ENCODE measurements around the gene C11orf24.

Gene C11orf24

GRCh38 chr11:68269414-68270081, 2.2 kb downstream of the C11orf24 start:
- DNase-seq (ENCODE audit: extremely low read depth, low read depth), result no peak
- TF ChIP-seq, protein P1, sequence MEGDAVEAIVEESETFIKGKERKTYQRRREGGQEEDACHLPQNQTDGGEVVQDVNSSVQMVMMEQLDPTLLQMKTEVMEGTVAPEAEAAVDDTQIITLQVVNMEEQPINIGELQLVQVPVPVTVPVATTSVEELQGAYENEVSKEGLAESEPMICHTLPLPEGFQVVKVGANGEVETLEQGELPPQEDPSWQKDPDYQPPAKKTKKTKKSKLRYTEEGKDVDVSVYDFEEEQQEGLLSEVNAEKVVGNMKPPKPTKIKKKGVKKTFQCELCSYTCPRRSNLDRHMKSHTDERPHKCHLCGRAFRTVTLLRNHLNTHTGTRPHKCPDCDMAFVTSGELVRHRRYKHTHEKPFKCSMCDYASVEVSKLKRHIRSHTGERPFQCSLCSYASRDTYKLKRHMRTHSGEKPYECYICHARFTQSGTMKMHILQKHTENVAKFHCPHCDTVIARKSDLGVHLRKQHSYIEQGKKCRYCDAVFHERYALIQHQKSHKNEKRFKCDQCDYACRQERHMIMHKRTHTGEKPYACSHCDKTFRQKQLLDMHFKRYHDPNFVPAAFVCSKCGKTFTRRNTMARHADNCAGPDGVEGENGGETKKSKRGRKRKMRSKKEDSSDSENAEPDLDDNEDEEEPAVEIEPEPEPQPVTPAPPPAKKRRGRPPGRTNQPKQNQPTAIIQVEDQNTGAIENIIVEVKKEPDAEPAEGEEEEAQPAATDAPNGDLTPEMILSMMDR (IDR thresholded peaks at IDR 0.05; ENCODE audit: low read depth, low read length, missing control alignments), result no peak
- peak overlapping the region; percentile 88 for H3K4me3 ChIP-seq (replicated peaks; ENCODE audit: low read depth, low read length)

DNA sequence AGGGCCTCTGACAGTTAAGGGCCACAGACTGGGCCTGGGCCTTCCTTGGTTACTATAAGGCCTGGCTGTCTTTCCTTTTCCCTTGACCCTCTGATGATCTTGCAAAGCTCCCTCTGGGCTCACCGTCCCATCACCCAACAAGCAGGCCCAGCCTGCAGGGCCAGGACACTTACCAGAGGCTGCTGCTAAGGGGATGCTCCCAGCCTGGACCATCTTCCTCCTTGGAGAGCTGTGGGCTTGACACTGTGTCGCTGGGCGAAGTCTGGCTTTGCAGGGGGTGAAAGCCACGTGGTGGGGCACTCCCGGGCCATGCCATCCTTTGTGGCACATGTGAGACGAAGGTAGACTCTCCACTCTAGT, 3.9 kb downstream of the C11orf24 start:
- no peak overlapping the region for H3K4me3 ChIP-seq (replicated peaks; ENCODE audit: low read depth, low read length)
- TF ChIP-seq, protein P1 (IDR thresholded peaks at IDR 0.05; ENCODE audit: low read depth, low read length, missing control alignments), result no peak
- no peak for DNase-seq (ENCODE audit: extremely low read depth, low read depth)

DNA sequence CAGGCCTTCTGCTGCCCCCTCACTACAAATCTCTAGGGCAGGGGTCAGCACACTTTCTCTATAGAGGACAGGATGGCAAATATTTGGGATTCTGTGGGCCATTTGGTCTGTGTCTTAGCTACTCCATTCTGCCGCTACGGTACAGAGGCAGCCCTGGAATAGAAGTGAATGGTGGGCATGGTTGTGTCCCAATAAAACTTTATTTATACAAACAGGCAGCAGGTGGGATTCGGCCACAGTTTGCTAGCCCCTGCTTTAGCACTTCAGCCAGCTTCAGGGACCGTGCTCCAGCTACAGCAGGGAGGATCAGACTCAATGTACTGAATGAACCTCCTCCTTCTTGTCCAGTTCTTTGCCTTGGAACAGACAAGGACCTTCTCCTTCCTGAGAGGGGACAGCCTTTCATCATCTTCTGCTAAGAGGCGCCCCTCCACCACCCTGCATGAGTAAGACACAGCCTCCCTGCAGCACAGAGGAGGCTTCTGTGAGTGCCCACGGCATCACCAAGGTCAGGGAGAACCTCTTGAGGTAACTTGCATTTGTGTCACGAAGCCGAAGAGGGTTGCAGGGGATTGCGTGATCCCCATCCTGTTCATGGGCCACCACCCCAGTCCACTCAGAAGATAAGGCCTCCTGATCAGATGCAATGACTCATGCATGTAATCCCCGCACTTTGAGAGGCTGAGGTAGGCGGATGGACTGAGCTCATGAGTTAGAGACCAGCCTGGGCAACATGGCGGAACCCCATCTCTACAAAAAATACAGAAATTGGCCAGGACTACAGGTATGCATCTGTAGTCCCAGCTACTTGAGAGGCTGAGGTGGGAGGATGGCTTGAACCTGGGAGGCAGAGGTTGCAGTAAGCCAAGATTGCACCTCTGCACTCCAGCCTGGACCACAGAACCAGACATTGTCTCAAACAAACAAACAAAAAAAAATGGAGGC, 4.6 kb downstream of the C11orf24 start:
- no peak for DNase-seq (ENCODE audit: extremely low read depth, low read depth)
- TF ChIP-seq, protein P1 (IDR thresholded peaks at IDR 0.05; ENCODE audit: low read depth, low read length, missing control alignments), result no peak
- no peak overlapping the region for H3K4me3 ChIP-seq (replicated peaks; ENCODE audit: low read depth, low read length)

DNA sequence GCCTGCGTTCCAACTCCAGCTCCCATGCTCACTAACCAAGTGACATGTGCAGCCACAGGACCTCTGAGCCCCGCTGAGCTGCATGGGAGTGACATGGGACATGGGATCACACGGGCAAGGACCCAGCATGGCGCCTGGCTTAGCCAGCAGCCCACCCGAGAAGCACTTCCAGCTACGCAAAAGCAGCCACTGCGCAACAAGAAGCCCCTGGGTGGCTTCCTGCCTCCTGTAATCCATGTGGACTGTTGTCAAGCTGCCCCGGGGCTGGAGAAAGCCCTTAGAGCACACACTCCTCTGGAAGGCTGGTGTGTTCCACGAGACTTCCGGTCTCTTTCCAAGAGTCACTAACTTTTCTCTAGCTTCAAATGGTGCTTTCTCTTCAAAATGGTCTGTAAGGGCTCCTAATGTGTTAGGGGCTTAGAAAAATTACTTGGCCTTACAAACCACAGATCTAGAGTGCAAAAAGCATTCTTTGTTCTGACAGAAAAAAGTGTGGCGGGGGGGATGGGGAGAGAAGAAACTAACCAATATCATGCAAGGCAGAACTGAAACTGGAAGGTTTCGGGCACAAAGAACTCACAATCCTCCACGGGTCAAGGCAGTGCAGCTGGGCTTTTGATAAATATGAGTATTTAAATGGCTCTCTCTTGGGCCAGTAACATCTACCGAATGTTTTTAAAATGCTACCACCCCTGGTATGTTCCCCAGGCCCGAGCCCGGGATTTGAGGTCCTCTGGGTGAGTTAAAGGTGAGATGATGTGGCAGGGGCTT, 5.5 kb downstream of the C11orf24 start:
- TF ChIP-seq, protein P1 (IDR thresholded peaks at IDR 0.05; ENCODE audit: low read depth, low read length, missing control alignments), result no peak
- H3K4me3 ChIP-seq (replicated peaks; ENCODE audit: low read depth, low read length), result no peak overlapping the region
- no peak for DNase-seq (ENCODE audit: extremely low read depth, low read depth)

DNA sequence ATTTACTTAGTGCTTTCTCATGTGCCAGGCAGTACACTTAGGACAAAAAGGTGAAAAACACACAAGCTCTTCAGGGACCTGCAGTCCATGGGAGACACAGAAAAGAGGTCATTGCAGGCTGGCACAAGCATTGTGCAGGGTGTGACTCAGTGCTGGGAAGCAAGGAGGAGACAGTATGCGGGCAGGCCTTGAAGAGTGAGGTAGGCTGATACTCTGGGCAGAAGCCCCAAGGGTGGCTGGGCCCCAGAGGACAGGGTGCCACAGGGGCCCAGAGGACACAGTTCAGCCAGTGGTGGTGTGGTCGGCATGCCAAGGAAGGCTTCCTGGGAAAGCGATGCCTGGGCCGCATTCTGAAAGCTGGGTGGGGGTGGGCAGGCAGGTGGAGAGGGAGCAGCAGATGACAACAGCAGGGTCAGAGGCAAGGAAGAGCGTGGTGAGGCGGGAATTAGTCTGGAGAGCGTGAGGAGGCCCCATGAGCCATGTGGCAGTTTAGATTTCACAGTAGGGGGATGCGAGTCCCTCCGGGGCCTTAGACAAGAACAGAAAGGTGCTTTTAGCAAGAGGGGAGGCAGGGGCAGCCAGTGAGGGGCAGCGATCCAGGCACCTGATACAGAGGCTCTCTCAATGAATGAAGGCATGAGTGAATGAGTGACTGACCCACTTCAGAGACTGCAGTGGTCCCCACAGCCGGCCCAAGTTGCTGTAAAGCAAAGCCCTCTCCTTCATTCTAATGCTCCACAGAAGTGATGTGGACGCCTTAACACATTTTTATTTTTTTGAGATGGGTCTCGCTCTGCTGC, 6.8 kb downstream of the C11orf24 start:
- DNase-seq (ENCODE audit: extremely low read depth, low read depth), result no peak
- TF ChIP-seq, protein P1 (IDR thresholded peaks at IDR 0.05; ENCODE audit: low read depth, low read length, missing control alignments), result no peak
- no peak overlapping the region for H3K4me3 ChIP-seq (replicated peaks; ENCODE audit: low read depth, low read length)

DNA sequence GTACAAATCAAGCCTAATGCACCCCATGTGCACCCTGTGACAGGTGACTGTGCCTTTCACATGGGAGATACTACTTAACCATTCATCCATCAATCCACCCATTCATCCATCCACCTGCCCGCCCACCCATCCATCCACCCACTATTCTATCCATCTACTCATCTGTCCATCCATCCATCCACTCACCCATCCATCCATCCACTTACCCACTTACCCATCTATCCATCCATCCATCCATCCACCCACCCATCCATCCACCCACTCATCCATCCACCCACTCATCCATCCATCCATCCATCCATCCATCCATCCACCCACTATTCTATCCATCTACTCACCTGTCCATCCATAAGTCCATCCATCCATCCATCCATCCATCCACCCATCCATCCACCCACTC, 7.5 kb downstream of the C11orf24 start:
- no peak for DNase-seq (ENCODE audit: extremely low read depth, low read depth)
- TF ChIP-seq, protein P1 (IDR thresholded peaks at IDR 0.05; ENCODE audit: low read depth, low read length, missing control alignments), result no peak
- H3K4me3 ChIP-seq (replicated peaks; ENCODE audit: low read depth, low read length), result no peak overlapping the region
